IPS DF 4.7 (cell line): ENCODE results near the gene CCNJL.
"Not testable (repeated sequence)": the region's sequence is repeated elsewhere in the genome, so short reads cannot be mapped to it uniquely, and the experiment has no call there.

Source experiments
- DNase-seq: peaks from one replicate; pipeline ENCODE4 v3.0.0-alpha.2; 2013; ENCODE audit warnings: low spot score; ENCODE audit errors: extremely low read depth

CCNJL gene, protein sequence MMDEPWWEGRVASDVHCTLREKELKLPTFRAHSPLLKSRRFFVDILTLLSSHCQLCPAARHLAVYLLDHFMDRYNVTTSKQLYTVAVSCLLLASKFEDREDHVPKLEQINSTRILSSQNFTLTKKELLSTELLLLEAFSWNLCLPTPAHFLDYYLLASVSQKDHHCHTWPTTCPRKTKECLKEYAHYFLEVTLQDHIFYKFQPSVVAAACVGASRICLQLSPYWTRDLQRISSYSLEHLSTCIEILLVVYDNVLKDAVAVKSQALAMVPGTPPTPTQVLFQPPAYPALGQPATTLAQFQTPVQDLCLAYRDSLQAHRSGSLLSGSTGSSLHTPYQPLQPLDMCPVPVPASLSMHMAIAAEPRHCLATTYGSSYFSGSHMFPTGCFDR

DNA sequence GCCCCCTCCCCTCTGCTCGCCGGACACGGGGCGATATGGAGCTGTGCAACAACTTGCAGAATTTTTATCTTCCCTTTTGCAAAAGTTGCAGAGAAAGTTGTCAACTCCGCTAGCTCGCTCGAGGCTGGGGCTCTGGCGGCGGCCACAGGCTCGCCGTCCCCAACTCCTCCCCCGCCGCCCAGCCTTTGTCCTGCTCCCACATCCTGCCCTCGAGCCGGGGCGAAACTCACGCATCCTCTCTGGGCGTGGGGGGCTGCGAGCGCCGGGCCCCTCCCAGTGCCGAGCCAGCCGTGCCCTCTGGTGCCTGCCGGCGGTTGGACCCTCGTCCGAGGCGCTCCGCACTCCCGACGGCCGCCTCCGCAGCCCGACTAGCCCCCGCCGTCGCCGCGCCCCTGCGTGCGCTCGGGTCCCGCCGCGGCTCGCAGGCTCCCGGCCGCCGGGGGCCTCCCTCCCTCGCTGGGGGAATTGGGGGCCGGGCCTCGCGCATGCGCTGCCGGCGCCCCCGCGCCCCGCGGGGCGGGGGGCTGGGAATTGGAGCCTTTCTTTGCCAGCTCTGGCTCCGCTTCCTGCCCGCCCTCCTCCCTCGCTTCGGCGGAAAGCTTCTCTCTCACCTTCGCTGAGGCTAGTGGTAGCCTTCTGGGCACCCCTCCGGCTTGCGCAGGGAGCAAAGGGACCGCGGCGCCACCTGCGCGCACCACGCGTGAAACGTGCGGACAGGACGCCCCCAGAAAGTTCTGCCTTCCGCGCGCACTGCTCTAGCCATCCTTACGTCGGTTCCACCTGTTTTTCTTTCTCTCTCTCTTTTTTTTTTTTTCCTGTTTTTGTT is at the start of gene CCNJL:
CCNJL (minus strand) TSS at position 431 of the 826 bp plus-strand sequence. CDS start 641 bp downstream, outside the sequence.
- DNase-seq: no peak

DNA sequence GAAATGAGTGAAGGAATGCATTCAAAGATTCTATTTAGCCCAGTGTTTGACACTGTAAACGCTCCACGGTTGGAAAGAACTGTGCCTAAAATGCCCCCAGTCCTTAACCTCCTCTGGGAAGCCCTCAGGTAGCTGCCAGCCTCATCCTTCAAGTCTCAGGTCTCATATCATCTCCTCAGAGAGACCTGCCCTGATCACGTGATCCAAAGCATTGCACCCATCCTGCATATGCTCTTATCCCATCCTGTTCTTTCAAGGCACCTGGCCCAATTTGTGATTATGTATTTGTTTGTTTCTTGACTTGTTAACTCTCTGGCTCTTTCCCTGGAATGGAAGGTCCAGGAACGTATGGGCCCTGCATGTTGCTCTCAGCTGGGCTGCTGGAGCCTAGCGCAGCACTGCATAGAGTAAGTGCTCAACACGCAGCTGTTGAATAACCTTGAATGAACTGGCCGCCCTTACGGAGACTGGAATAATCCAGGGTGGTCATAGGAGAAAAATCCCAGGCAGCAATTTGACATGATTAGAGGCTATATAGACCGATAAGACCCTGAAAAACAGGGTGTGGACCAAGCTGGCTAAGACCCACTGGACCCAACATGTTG is 49.4 kb upstream of the CCNJL start:
- no peak for DNase-seq

DNA sequence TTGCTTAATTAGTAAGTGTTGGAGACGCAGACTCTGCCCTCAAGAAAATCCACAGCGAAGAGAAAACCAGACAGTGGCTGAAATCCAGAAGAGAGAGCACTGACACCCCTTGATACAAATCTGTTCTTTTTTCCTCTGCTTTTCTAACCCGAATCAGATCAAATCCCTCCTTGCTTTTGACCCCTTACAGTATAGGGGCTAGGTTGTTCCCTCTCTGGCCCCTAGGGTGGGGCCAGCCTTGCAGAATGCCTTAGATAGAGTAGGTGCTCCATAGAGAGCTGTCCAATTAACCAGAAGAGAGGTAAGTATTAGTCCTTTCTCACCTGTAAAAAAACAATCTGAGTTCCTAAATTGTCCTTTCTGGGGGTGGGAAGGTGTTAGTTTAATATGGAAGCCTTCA is 47.9 kb upstream of the CCNJL start:
- DNase-seq: no peak

DNA sequence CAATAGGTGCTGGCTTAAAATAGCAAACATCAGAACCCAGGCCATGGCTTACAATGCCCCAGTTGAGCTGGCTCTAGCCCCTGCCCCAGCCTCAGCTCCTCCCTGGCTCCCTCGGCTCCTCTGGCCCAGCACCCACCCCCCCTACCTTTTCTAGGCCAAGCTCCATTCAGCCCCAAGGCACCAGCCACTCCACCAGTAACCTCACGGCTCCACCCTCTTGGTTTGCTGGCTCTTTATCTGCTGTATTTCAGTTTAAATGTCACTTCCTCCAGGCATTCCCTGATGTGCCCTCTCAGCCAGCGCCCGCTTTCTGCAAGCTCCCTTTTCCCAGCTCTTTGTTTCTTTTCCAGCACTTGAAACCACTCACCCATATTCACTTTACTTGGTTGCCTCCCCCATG is 47.5 kb upstream of the CCNJL start:
- DNase-seq: no peak

DNA sequence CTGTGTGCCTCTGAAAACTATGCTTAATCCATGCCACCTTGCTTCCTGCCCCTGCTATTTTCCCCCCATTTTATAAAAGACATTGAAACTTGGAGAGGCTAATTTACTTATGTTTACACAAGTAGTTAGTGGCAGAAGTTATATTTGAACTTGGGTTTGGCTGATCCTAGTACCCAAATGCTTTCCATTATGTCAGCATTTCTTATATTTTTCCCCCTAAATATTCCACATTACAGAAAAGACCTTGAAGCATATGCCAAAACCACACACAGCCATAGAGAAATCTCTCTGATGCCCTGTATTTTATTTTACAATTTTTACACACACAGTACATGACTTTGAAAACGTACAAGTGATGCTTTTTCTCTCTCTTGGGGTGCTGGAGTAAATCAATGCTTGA is 46.9 kb upstream of the CCNJL start:
- no peak for DNase-seq

DNA sequence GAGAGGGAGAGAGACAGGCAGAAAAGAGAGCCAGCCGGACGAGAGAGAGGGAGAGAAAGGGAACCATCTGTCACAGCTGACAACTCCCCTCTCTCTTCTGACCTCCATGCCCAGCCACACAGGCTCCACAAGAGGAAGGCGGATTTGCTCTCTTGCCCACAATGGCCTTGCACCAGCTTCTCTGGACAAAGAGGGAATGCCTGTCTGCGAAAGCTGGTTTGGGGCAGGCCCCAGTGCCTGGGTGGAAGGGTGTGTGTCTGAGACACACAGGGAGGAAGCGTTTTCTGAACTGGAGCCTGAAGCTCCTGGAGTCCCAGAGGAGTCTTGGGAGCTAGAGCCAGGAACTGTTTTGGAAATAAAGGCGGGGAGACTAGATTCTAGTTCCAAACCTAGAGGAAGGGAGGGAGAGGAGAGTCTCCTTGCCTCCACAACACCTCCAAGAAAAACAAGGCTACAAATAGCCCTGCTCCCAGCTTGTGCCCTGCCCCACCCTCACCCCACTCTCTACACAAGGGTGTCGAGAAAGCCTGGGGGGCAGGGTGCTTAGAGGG is 45.6 kb upstream of the CCNJL start:
- no peak for DNase-seq

DNA sequence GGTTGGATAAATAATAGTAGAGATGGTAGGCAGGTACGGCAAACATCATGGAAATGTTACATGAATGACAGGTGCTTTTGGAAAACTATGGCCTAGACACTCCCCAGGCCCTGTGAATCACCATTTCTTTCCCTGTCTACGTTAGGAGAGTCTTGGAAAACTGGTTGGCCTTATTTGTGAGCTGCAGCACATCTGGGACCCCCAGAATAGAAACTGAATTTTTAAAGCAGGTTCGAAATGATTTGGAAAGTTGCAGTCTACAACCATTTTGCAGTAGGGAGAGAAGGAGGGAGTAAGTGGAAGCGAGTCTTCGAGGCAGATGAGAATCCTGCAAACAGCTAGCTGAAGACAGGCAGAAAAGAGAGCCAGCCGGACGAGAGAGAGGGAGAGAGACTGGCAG is 45.0 kb upstream of the CCNJL start:
- no peak for DNase-seq

DNA sequence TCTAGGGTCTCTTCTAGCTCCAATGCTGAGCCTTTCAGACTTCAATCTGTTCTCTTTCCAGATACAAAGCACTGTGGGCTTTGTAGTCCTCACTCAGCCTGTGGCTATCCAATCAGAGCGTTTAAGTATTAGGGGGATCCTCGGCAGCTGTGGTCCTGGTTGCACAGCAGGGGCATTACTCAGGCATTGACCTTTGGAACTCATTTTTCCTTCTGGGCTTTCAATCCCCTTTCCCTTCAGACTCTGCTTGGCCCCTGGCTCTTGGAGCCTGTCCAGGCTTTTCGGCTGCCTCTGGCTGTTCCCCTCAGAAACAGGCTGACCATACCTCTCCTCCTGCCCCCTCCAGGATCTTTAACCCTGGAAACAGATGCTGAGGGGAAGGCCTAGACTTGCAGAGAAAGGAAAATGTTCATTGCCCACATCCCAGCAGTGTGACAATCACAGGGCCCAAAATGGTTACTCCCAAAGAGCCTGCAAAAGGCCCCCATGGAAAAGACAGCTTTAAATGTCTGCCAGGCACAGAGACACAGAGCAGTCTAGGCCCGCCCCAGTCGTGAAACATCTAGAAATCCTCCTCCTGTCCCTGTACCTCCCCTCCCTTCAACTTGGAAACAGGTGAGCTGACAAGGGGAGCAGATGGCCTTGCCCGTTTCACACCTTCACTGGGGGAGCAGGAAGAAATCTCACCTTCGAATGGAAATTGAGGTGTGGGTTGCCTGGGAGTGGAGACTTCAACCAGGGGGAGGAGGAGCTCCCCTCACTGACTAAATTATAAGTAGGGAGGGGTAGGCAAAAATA is 44.4 kb upstream of the CCNJL start:
- DNase-seq: no peak

DNA sequence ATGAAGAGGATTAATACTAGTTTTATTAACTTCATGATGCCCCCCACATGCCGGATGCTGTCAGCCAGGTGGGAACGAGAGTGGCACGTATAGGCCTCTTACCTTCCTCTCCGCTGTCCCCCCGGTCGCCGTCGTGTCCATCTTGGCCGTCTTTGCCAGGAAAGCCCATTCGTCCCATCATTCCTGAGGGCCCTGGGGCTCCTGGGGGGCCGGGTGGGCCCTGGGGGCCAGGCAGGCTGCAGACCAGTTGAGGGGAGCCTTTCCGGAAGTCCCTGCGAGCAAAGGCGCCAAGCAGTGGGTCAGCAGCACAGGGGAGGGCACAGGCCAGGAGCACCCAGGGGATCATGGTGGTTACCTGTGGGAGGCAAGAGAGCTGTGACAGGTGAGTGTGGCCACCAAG is 42.3 kb upstream of the CCNJL start:
- DNase-seq: no peak

DNA sequence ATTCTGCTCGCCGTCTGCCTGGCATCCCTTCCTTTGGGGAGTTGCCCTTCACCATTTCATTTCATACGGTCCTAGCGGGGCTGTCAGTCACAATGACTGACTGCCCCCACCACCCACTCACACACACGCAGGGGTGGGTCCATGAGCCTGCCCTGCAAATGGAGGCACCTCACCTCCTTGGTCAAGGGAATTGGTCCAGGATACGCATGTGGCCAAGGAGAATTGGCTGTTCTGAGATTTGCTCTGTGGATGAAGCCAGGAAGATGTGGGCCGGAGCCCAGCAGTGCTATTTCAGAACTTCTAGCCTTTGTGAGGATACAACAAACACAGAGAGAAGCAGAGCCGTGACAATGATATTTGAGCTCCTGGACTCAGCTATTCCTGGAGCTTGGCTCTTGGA is 41.0 kb upstream of the CCNJL start:
- no peak for DNase-seq

DNA sequence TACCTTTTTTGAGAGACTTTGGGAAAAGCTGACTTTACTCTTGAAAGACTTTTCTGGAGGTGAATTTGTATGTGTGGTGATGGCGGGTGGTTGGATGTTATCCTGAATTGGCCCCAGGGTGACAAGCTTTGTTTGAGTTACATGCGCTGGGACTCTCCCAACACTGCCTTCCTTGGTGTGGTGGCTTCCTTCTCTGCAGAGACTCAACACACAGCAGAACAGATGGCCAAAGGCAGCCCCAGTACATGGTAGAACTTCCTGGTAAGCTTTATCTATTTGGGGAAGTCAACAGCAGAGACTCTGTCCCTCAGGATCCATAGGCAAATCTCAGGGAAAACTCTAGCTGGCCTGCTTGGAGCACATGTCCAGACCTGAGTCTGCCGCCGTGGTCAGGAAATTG is 39.9 kb upstream of the CCNJL start:
- DNase-seq: no peak

DNA sequence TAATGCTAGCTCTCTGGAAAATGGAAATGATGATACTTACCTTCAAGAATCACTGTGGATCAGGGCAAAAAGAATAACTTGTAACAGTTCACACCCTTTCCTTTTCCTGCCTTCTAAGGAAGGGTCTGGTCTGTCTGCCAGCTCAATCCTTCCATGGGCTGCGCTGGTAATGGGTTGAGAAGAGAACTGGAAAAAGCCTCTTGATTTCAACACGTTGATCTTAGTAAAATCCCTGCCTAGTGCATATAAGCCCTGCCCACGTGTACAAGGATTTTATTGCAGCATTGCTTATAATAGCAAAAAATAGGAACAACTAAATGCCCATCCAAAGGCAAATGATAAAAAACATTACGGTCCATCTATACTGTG is 37.6 kb upstream of the CCNJL start:
- DNase-seq: no peak

DNA sequence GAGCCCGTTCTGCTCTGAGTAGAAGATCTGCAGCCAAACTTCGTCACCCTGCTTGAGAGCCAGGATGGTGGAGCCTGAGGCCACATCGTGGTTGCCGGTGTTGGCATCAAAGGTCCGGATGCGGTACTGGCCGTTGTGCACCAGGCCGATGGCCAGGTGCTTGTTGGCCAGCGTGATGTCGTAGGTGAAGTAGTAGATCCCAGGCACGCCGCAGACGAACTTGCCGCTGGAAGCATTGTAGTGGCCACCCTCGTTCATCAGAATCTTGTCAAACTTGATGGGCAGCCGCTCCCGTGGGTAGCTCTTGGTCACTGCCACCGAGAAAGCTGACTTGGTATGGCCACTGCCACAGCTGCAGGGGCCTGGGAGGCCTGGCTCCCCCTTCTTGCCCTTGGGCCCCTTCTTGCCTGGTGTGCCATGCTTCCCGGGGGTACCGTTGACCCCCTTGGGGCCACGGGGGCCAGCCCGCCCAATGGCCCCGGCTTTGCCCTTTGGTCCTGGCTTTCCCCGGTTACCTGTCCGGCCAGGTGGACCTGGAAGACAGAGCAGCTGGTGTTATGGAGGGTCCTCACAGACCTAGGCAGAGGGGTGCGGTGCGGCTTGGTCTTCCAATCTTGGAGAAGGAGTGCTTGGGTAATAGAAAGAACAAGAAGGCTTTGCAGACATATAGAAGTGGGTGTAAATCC is 37.0 kb upstream of the CCNJL start:
- DNase-seq: no peak

DNA sequence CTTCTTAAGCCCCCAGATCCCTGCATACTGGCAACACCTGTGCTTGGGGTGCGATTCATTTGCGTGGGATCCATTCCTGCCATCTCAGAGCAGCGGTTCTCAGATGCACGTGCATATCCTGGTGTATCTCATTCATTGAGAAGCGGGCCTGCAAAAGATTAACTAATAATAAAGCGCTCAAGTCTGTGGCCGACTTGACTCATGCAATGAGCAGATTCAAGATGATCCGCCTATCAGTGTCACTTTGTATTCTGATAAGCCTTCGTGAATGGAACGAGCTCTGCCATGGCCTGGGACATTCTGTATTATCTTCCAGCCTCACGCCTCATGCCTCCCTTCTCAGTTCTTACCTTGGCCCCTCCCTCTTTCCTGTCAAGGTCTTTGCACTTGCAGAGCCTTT is 35.7 kb upstream of the CCNJL start:
- DNase-seq: no peak

DNA sequence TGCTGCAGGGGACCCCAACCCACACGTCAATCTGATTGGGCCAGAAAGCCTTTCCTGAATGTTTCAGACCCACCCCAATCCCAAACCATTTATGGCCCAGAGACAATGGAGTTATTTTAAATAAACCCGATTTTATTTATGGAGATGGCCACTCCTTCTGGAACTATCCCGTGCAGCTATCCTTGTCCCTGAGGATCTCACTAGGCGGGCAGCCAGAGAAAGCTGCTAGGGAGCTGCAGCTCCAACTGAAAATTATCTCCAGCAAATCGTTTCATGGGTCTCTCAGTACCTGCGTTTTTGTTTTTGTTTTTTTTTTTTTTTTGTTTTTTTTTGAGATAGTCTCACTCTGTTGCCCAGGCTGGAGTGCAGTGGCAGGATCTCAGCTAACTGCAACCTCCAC is 35.1 kb upstream of the CCNJL start:
- no peak for DNase-seq

DNA sequence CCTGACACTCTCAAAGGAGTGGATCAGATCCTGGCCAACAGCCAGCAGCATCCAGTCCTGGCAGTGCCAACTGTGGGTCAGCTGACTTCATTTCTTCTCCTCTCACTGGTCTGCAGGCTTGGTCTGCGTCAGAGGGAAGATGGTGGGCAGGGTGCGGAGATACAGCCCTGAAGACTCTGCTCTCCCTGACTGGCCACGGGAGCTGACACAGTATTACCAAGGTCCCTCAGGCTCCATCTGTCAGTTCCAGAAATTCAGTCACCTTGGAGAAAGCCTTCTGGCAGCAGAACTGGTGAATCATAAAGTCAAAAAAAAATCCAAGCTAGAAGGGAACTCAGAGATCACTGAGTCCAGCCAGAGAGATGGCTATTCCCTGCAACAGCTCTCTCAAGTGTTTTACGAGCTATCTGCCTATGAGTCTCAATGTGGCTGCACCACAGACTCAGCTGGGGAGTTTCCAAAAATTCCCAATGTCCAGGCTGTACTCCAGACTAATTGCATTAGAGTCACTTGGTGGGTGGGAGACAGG is 30.1 kb upstream of the CCNJL start:
- DNase-seq: no peak

DNA sequence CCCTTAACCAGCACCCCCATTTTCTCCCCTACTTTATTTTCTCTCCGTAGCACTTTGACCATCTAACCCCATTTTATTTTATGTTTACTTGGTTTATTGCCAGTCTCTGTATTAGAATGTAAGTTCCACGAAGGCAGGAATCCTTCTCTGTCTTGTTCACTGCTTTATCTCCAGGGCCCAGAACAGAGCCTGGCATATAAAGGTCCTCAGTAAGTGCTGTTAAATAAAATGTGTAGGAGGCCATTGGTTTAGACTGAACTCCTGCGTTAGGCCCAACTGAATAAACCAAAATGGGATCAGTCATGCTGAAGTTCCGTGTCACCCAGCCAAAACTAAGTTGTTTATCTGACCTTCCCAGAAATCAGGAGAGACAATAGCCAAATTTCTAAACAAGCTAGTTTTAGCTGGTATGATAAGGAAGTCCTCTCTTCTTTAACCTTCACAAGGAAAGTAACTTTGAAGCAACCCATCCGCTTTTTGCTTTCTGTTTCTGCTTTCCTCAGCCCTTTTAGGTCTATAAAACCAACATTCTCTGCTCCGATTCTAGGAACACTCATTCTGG is 29.0 kb upstream of the CCNJL start:
- no peak for DNase-seq

DNA sequence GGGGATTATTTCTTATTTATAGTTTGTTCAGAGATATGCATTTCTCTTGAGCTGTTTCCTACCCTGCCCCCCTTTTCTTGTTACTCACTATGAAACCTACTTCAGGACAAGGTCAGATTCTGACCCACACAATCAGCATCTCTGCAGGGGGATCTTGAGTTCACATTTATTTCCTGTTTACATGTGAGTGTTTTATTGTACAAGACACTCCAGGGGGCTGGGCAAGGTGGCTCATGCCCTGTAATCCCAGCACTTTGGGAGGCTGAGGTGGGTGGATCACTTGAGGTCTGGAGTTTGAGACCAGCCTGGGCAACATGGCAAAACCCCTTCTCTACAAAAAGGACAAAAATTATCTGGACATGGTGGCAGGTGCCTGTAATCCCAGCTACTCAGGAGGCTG is 28.1 kb upstream of the CCNJL start:
- DNase-seq: not testable (repeated sequence)

DNA sequence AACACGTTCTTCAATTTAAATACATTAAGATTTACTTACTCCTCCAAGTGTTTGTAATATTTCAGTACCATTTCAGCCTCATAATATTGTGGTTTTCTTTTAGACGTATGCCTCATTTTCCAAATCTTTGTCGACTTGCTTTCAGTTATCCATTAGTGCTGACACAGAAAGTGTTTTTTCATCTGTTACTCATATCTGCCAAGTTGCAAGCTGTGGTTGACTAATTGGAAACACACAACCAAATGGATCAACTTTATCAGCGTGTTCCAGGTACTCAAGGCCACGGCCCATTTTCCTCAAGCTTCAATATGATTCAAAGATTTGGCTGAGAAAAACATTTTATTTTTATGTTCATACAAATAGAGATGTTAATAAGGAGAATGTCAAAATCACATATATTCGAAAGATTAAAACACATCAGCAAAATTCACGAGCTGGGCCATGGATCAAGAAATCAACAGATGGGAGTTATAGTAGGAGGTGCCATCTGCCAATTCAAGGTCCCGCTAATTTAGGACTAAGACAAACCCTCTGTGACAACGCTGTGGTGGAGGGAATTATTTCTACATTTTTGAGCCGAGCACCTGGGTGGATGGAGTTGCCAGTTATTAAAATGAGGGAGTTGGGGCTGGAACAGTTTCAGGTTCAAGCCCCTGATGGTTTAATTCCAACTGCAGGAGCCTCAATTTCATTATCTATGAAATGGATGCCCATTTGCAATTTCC is 27.2 kb upstream of the CCNJL start:
- no peak for DNase-seq
